Smooth muscle cell (in vitro differentiated cells): ENCODE measurements around the gene NPIPB9. TPM values are rescaled to one million over a fixed set of nuclear protein-coding genes. Genes with fewer than 3 reads are reported as not detected.
"Not testable (repeated sequence)": the region's sequence is repeated elsewhere in the genome, so short reads cannot be mapped to it uniquely, and the experiment has no call there.

Experiments used
- DNase-seq: peaks from one replicate; lab custom pipeline; 2025; ENCODE audit not compliant: unreplicated experiment; lab: John Stamatoyannopoulos, UW
- H2AFZ ChIP-seq: fragments of 200-600 bp; sonication (generic); 2 replicates; pipeline ENCODE4 v1.6.0; 2016; ENCODE audit warnings: antibody characterized with exemption, low read depth, mild to moderate bottlenecking
- H3F3A ChIP-seq: fragments of 200-600 bp; sonication (generic); 2 replicates; pipeline ENCODE4 v1.6.0; 2017; ENCODE audit warnings: antibody characterized with exemption, low read depth
- H3K27ac ChIP-seq: fragments of 200-600 bp; sonication (generic); 2 replicates; pipeline ENCODE4 v1.5.1; 2016; ENCODE audit warnings: low read depth, mild to moderate bottlenecking
- H3K27me3 ChIP-seq: fragments of 200-600 bp; sonication (generic); 2 replicates; pipeline ENCODE4 v1.6.1; 2016; ENCODE audit warnings: low read depth, mild to moderate bottlenecking
- H3K36me3 ChIP-seq: fragments of 200-600 bp; sonication (generic); 2 replicates; pipeline ENCODE4 v1.5.1; 2016; ENCODE audit warnings: low read depth
- H3K4me1 ChIP-seq: fragments of 200-600 bp; sonication (generic); 2 replicates; pipeline ENCODE4 v1.5.1; 2016; ENCODE audit warnings: low read depth
- H3K4me2 ChIP-seq: fragments of 200-600 bp; sonication (generic); 2 replicates; pipeline ENCODE4 v1.6.0; 2016; ENCODE audit warnings: mild to moderate bottlenecking
- H3K4me3 ChIP-seq: fragments of 200-600 bp; sonication (generic); 2 replicates; pipeline ENCODE4 v1.5.1; 2016; ENCODE audit warnings: mild to moderate bottlenecking
- H3K79me2 ChIP-seq: fragments of 200-600 bp; sonication (generic); 2 replicates; pipeline ENCODE4 v1.6.0; 2016; ENCODE audit warnings: low read depth, mild to moderate bottlenecking
- H3K9ac ChIP-seq: fragments of 200-600 bp; sonication (generic); 2 replicates; pipeline ENCODE4 v1.6.0; 2016; ENCODE audit warnings: low read depth
- H3K9me3 ChIP-seq: fragments of 200-600 bp; sonication (generic); replicated peaks from 2 replicates; pipeline ENCODE4 v1.5.1; 2016; ENCODE audit warnings: low read depth
- H4K20me1 ChIP-seq: fragments of 200-600 bp; sonication (generic); 2 replicates; pipeline ENCODE4 v1.6.0; 2016; ENCODE audit warnings: low read depth
- WGBS: methylation state at CpG from one replicate; pipeline ENCODE4 v1.1.7; 2016; ENCODE audit warnings: low lambda C conversion rate; 5-methylcytosine and 5-hydroxymethylcytosine counted together
- polyA plus RNA-seq: library from polyadenylated mRNA; unstranded; fragments of >200 nt; fragmentation: Nextera tagmentation; extraction: Ambion mirVana; gene quantifications from 2 replicates; pipeline ENCODE4 v1.2.1, GENCODE V29; 2016
- total RNA-seq: library from RNA; depleted of rRNA; stranded (reverse); fragments of >200 nt; gene quantifications from 2 replicates; pipeline ENCODE4 v1.2.3, GENCODE V29; 2014
- TF ChIP-seq, protein P1 (sequence below): fragments of 200-600 bp; sonication (generic); IDR thresholded peaks from 2 replicates; pipeline ENCODE4 v1.5.1; 2017; ENCODE audit warnings: borderline replicate concordance, mild to moderate bottlenecking, antibody characterized with exemption; ENCODE audit not compliant: insufficient read depth, poor library complexity, severe bottlenecking

NPIPB9 gene
- total and polyA plus RNA-seq, 2 experiments from 2014 or later: 0.32 to 3.7 TPM

DNA sequence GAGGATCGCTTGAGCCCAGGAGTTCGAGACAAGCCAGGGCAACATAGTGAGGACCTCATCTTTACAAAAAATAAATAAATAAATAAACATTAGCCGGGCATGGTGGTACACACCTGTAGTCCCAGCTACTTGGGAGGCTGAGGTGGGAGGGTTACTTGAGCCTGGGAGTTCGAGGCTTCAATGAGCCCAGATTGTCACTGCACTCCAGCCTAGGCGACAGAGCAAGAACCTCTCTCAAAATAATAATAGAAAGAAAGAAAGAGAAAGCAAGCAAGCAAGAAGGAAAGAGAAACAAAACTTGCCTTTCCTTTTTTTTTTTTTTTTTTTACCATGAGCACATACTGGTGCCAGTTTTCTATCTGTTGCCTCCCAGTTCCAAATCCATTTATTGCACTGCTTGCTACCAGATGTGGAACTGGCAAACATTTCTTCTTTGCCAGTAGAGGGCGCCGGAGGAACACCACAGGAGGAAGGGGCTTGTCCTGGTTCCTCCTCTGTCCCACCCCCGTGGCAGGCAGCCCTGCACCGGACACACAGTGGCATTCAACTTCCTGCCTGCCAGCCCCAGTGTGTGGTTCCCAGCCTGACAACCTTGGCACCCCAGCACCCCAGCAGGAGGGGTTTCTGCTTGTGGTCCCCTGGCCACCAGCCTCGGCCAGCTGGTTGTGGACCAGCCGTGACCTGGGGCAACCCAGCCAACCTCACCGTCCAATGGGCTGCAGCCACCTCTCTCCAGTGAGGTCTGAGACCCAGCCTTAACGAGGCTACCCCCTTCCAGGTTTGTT lies 50.8 kb downstream of the NPIPB9 start:
- not testable (repeated sequence) for H3K4me3 ChIP-seq, H3K9ac ChIP-seq, H3K27ac ChIP-seq, H2AFZ ChIP-seq, H3K27me3 ChIP-seq, H3K36me3 ChIP-seq, H3K4me1 ChIP-seq, H4K20me1 ChIP-seq, H3K79me2 ChIP-seq, H3F3A ChIP-seq, H3K4me2 ChIP-seq, H3K9me3 ChIP-seq, DNase-seq
- TF ChIP-seq, protein P1, sequence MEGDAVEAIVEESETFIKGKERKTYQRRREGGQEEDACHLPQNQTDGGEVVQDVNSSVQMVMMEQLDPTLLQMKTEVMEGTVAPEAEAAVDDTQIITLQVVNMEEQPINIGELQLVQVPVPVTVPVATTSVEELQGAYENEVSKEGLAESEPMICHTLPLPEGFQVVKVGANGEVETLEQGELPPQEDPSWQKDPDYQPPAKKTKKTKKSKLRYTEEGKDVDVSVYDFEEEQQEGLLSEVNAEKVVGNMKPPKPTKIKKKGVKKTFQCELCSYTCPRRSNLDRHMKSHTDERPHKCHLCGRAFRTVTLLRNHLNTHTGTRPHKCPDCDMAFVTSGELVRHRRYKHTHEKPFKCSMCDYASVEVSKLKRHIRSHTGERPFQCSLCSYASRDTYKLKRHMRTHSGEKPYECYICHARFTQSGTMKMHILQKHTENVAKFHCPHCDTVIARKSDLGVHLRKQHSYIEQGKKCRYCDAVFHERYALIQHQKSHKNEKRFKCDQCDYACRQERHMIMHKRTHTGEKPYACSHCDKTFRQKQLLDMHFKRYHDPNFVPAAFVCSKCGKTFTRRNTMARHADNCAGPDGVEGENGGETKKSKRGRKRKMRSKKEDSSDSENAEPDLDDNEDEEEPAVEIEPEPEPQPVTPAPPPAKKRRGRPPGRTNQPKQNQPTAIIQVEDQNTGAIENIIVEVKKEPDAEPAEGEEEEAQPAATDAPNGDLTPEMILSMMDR: peak; percentile 36
- WGBS: 59% methylated on average over 7 of the region's 13 CpGs

DNA sequence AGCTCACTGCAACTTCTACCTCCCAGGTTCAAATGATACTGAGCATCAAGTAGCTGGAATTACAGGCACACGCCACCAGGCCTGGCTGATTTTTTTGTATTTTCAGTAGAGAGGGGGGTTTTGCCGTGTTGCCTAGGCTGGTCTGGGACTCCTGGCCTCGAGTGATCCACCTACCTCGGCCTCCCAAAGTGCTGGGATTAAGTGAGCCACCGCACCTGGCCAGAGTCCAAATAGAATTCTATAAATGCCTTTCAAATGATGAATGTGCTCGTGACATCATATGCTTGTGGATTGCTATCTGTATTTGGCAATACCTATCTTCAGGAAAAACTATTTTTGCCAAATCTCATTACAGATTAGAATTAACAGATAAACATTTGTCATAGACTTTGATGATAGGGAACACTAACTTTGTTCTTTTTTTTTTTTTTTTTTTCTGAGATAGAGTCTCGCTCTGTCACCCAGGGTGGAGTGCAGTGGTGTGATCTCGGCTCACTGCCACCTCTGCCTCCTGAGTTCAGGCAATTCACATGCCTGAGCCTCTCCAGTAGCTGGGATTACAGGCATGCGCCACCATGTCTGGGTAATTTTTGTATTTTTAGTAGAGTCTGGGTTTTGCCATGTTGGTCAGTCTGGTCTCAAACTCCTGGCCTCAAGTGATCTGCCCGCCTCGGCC lies 56.0 kb downstream of the NPIPB9 start:
- H3K79me2 ChIP-seq, H3K36me3 ChIP-seq, H3K27ac ChIP-seq, H3K4me3 ChIP-seq, H3K27me3 ChIP-seq, H3K4me1 ChIP-seq, H3K9ac ChIP-seq, H3F3A ChIP-seq, H4K20me1 ChIP-seq, H2AFZ ChIP-seq, DNase-seq, H3K9me3 ChIP-seq, H3K4me2 ChIP-seq: not testable (repeated sequence)
- no CpG with 5 or more reads among the region's 11 CpGs for WGBS

DNA sequence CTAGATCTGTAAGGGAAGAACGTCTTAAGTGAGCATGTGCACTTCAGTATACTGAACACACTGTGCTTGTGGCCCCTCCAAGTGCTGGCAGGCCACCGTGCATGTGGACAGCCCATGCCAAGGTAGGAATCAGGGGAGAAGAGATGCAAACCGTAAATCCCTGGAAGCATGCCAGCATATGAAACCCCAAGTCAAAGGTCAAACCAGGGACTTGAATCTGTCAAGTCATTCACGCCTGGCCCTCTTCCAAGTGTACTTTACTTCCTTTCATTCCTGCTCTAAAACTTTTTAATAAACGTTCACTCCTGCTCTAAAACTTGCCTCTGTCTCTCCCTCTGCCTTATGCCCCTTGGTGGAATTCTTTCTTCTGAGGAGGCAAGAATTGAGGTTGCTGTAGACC lies 68.4 kb downstream of the NPIPB9 start:
- no peaks in the 10 kb centered on the region for H3K9me3 ChIP-seq
- H3K27ac ChIP-seq: no peak overlapping the region
- H3K27me3 ChIP-seq: no peaks in the 10 kb centered on the region
- no peaks in the 10 kb centered on the region for H3K36me3 ChIP-seq
- TF ChIP-seq, protein P1: no peak
- no peak for DNase-seq
- no peak overlapping the region for H3K4me2 ChIP-seq
- H3K79me2 ChIP-seq: peaks cover 28% of the 10 kb centered on the region
- H3F3A ChIP-seq: peaks cover 5% of the 10 kb centered on the region
- peaks cover 14% of the 10 kb centered on the region for H3K4me1 ChIP-seq
- H3K4me3 ChIP-seq: no peak overlapping the region
- H4K20me1 ChIP-seq: peaks cover 7% of the 10 kb centered on the region
- 97% methylated on average over 5 of the region's 5 CpGs for WGBS
- H3K9ac ChIP-seq: no peak overlapping the region
- H2AFZ ChIP-seq: no peak overlapping the region

DNA sequence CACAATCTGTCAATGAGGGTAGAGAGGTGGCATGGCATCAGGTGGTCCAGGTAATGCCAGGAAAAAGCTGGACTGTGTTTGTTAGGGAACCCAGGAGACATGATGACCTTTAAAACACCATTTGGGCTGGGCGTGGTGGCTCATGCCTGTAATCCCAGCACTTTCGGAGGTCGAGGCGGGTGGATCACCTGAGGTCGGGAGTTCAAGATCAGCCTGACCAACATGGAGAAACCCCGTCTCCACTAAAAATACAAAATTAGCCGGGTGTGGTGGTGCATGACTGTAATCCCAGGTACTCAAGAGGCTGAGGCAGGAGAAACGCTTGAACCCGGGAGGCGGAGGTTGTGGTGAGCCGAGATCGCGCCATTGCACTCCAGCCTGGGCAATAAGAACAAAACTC lies 69.0 kb downstream of the NPIPB9 start:
- not testable (repeated sequence) for DNase-seq, H3K27me3 ChIP-seq, H3K9me3 ChIP-seq, H3K9ac ChIP-seq, H3F3A ChIP-seq, H3K4me2 ChIP-seq, H3K4me3 ChIP-seq, H3K27ac ChIP-seq, H2AFZ ChIP-seq, H3K36me3 ChIP-seq
- H3K79me2 ChIP-seq: peaks cover 33% of the 10 kb centered on the region
- H3K4me1 ChIP-seq: peaks cover 18% of the 10 kb centered on the region
- WGBS: 99% methylated on average over 13 of the region's 13 CpGs
- H4K20me1 ChIP-seq: peaks cover 12% of the 10 kb centered on the region
